Fibroblast of villous mesenchyme (primary cell): Measurements from ENCODE around the gene KAZN. TPM values are rescaled to one million over a fixed set of nuclear protein-coding genes. Genes with fewer than 3 reads are reported as not detected.
"Not testable (repeated sequence)": the region's sequence is repeated elsewhere in the genome, so short reads cannot be mapped to it uniquely, and the experiment has no call there.

Source experiments
- DNase-seq: peaks from one replicate; pipeline ENCODE4 v3.0.0-alpha.2; 2010; ENCODE audit warnings: low read depth
- H3K4me3 ChIP-seq: 2 replicates; pipeline ENCODE4 v1.5.1; 2011; ENCODE audit warnings: low read depth, mild to moderate bottlenecking, low read length
- CTCF ChIP-seq: IDR thresholded peaks from 2 replicates; pipeline ENCODE4 v1.5.1; 2012; ENCODE audit warnings: low read depth, mild to moderate bottlenecking, low read length; ENCODE audit not compliant: insufficient read depth
- total RNA-seq: library from RNA; depleted of rRNA; stranded (reverse); fragments of >200 nt; gene quantifications from 2 replicates; pipeline ENCODE4 v1.2.3, GENCODE V29; 2012

KAZN gene
- total RNA-seq, 1 donor, result 8.6 TPM

GRCh38 chr1:15039017-15039648 is 440.6 kb downstream of the KAZN start:
- no peak for DNase-seq
- no peak for TF ChIP-seq CTCF
- H3K4me3 ChIP-seq, result no peak overlapping the region

- TF ChIP-seq CTCF, result no peak
Measured at GRCh38 chr1:15039901-15040300, 441.4 kb downstream of the KAZN start.

GRCh38 chr1:15040685-15041084 is 442.2 kb downstream of the KAZN start:
- not testable (repeated sequence) for H3K4me3 ChIP-seq, DNase-seq

More at GRCh38 chr1:15039901-15040300, 441.4 kb downstream of the KAZN start:
- DNase-seq, result no peak
- H3K4me3 ChIP-seq, result no peak overlapping the region

- no peak overlapping the region for H3K4me3 ChIP-seq
- DNase-seq, result no peak
- no peak for TF ChIP-seq CTCF
Measured at GRCh38 chr1:15042866-15043265, 444.4 kb downstream of the KAZN start.

GRCh38 chr1:15043934-15044333 is 445.4 kb downstream of the KAZN start:
- no peak for TF ChIP-seq CTCF
- DNase-seq, result no peak

GRCh38 chr1:15045123-15045522 is 446.6 kb downstream of the KAZN start:
- no peak for DNase-seq
- TF ChIP-seq CTCF, result no peak
- H3K4me3 ChIP-seq, result no peak overlapping the region

More at GRCh38 chr1:15043934-15044333, 445.4 kb downstream of the KAZN start:
- no peak overlapping the region for H3K4me3 ChIP-seq

- TF ChIP-seq CTCF, result peak; percentile 97
- no peak overlapping the region for H3K4me3 ChIP-seq
- DNase-seq, result peak; percentile 86
Measured at GRCh38 chr1:15046487-15047165, 448.1 kb downstream of the KAZN start.
